Spleen (tissue), 11 donors: ENCODE measurements around the gene TMED9. TPM values are rescaled to one million over a fixed set of nuclear protein-coding genes. Genes with fewer than 3 reads are reported as not detected.

Experiments used
- DNase-seq: peaks from one replicate; pipeline ENCODE4 v3.0.0-alpha.2; 2020
- H3K27ac ChIP-seq, 8 donors: fragments of 200-600 bp; sonication (generic) in 7 of 8; 1 replicate in 4 of 8; 2 replicates in 4 of 8; pipeline versions ENCODE4 v1.5.0 to v1.8.0; 2016 to 2021; ENCODE audit warnings: inconsistent platforms in 4 of 8, mild to moderate bottlenecking in 4 of 8, moderate library complexity in 1 of 8
- H3K27me3 ChIP-seq, 7 donors: fragments of 200-600 bp; sonication (generic) in 6 of 7; replicated peaks in 1 of 7; 1 replicate in 4 of 7; 2 replicates in 3 of 7; pipeline versions ENCODE4 v1.5.0 to v1.8.0; 2016 to 2021; ENCODE audit warnings: inconsistent platforms in 3 of 7, mild to moderate bottlenecking in 1 of 7
- H3K36me3 ChIP-seq, 6 donors: fragments of 200-600 bp; sonication (generic) in 5 of 6; 1 replicate in 4 of 6; 2 replicates in 2 of 6; pipeline versions ENCODE4 v1.5.0 to v1.8.0; 2016 to 2021; ENCODE audit warnings: inconsistent platforms in 2 of 6
- H3K4me1 ChIP-seq, 6 donors: fragments of 200-600 bp; sonication (generic) in 5 of 6; 1 replicate in 3 of 6; 2 replicates in 3 of 6; pipeline versions ENCODE4 v1.5.0 to v1.8.0; 2016 to 2021; ENCODE audit warnings: inconsistent platforms in 3 of 6
- H3K4me3 ChIP-seq, 8 donors: fragments of 200-600 bp; sonication (generic) in 7 of 8; 1 replicate in 4 of 8; 2 replicates in 4 of 8; pipeline versions ENCODE4 v1.5.0 to v1.8.0; 2016 to 2021; ENCODE audit warnings: inconsistent platforms in 4 of 8, mild to moderate bottlenecking in 4 of 8, moderate library complexity in 2 of 8
- H3K9me3 ChIP-seq, 8 donors: fragments of 200-600 bp; sonication (generic) in 7 of 8; 1 replicate in 4 of 8; 2 replicates in 4 of 8; pipeline versions ENCODE4 v1.5.0 to v1.8.0; 2016 to 2021; ENCODE audit warnings: inconsistent platforms in 4 of 8
- POLR2A ChIP-seq, 3 donors: fragments of 450-650 bp; IDR thresholded peaks; one replicate each; pipeline ENCODE4 v1.5.1; 2017; ENCODE audit warnings: antibody characterized with exemption in 3 of 3, mild to moderate bottlenecking in 1 of 3
- POLR2AphosphoS5 ChIP-seq, 3 donors: sonication (generic); formaldehyde crosslinking; IDR thresholded peaks; one replicate each; pipeline ENCODE4 v1.5.1; 2017; ENCODE audit warnings: antibody characterized with exemption in 3 of 3
- WGBS, 5 donors: extraction: QIAGEN DNeasy Blood & Tissue Kit in 3 of 5; methylation state at CpG; one replicate each; pipeline versions ENCODE4 v1.1.5 to v1.1.7; 2013 to 2018; 5-methylcytosine and 5-hydroxymethylcytosine counted together
- intact Hi-C: fragments of 100-400 bp; cut with DNase I; formaldehyde crosslinking; loops from one replicate; pipeline ENCODE4 v1.15.0; 2023; ENCODE audit warnings: low total_unique reads
- polyA plus RNA-seq, 3 donors: library from polyadenylated mRNA; stranded (reverse); fragments of 200-250 nt; gene quantifications; one replicate each; pipeline ENCODE4 v1.2.1, GENCODE V29; 2013
- total RNA-seq, 7 donors: library from RNA; depleted of rRNA in 3 of 7; stranded (reverse); fragments of >200 nt in 3 of 7; fragmentation: NEBNext Ultra II Directional in 4 of 7; extraction: Animal tissue kit (Norgen Biotek cat#: 25700) in 4 of 7; gene quantifications; one replicate each; pipeline versions ENCODE4 v1.1.0 to v1.2.1, GENCODE V29; 2016 to 2021
- TF ChIP-seq, protein P1 (sequence below), 11 experiments: fragments of 200-600 bp in 7 of 11; fragments of 450-650 bp in 4 of 11; sonication (generic) in 4 of 11; IDR thresholded peaks in 8 of 11; conservative IDR thresholded peaks in 3 of 11; 1 replicate in 7 of 11; 2 replicates in 4 of 11; pipeline versions ENCODE4 v1.4.0 to v1.8.0; 2016 to 2021; ENCODE audit warnings: antibody characterized with exemption in 11 of 11, inconsistent platforms in 4 of 11, mild to moderate bottlenecking in 1 of 11
- donor health status: healthy with polysubstance abuse.
- donor health status: DM: no; HTN: no; CAD: no; lungs with moderate emphysema.
- donor health status: DM: no; HTN: no; CAD: no.
- donor health status: Bipolar disorder and iron deficiency.
- donor health status: healthy.
- donor health status: DM: no; HTN: no; CAD: no.
- donor health status: DM: yes; HTN: yes; CAD: no.

Gene TMED9
- total and polyA plus RNA-seq, 10 donors: 52.6 to 126 (median 98.2) TPM

DNA sequence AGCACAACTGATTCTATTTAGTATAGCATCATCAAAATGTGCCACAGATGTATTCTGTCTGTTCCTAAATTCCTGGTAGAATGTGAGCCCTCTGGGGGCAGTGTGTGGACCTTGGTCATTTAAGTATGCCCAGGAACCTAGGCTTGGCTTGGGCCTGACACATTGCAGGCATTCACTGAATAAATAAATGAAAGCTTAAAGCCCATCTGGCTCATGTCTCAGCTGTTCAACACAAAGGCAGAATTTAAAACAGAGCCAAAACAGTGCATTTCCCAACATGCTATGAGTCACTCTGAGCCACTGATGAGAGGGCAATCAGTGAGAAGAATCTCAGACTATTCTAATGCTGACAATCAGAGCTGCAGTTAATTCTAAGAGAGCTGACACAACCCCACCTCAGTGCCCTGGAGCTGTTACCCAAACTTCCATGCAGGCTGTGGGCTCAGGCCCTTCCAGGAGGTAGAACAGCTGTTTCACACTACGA lies 45.7 kb upstream of the TMED9 start:
- intact Hi-C loops: no loop called here
- peaks cover 10 to 92% (median 44%) of the 10 kb centered on the region in 6 donors for H3K4me1 ChIP-seq
- 55 to 100% (median 75%) methylated on average over 1 of the region's 1 CpG for WGBS, 5 donors
- peak overlapping the region; percentile 14 to 82 (median 67) for H3K27ac ChIP-seq
- no peaks in the 10 kb centered on the region for H3K9me3 ChIP-seq
- H3K4me3 ChIP-seq: no peak overlapping the region
- TF ChIP-seq POLR2A (IDR thresholded peaks at IDR 0.05): no peak
- peak in 1 of 3 donors; percentile 56 for TF ChIP-seq POLR2AphosphoS5 (IDR thresholded peaks at IDR 0.05)
- H3K27me3 ChIP-seq: no peaks in the 10 kb centered on the region
- H3K36me3 ChIP-seq: peaks cover 0 to 42% (median 6%) of the 10 kb centered on the region in 6 donors
- DNase-seq: no peak

DNA sequence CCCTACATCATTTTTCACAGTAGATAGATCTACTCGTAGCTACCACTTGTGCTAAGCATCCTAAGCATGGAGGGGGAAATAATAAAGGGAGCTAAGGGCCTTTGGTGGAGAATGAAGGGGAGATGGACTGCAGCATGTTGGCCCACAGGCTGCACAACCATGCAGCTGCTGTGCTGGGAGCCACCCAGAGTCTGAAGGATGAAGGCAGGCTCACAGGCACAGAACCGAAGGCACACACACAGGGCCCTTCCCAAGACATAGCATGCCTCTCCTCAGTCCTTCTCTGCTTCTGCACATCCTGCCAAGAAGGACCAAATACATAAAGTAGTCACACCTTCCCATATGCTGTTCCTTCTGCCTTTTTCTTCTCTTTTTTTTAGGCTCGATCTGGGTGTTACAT lies 44.3 kb upstream of the TMED9 start:
- Histone ChIP-seq H3K27me3 (no peaks in the 10 kb centered on the region), H3K4me1 (peaks cover 14 to 94% (median 54%) of the 10 kb centered on the region in 6 donors), H3K27ac (peak overlapping the region in 4 of 8 donors; percentile 2 to 37 (median 16)), H3K36me3 (peaks cover 0 to 45% (median 6%) of the 10 kb centered on the region in 6 donors), H3K4me3 (no peak overlapping the region), H3K9me3 (no peaks in the 10 kb centered on the region)
- TF ChIP-seq POLR2A (IDR thresholded peaks at IDR 0.05): no peak
- no peak for TF ChIP-seq POLR2AphosphoS5 (IDR thresholded peaks at IDR 0.05)
- TF ChIP-seq, protein P1, sequence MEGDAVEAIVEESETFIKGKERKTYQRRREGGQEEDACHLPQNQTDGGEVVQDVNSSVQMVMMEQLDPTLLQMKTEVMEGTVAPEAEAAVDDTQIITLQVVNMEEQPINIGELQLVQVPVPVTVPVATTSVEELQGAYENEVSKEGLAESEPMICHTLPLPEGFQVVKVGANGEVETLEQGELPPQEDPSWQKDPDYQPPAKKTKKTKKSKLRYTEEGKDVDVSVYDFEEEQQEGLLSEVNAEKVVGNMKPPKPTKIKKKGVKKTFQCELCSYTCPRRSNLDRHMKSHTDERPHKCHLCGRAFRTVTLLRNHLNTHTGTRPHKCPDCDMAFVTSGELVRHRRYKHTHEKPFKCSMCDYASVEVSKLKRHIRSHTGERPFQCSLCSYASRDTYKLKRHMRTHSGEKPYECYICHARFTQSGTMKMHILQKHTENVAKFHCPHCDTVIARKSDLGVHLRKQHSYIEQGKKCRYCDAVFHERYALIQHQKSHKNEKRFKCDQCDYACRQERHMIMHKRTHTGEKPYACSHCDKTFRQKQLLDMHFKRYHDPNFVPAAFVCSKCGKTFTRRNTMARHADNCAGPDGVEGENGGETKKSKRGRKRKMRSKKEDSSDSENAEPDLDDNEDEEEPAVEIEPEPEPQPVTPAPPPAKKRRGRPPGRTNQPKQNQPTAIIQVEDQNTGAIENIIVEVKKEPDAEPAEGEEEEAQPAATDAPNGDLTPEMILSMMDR (IDR thresholded peaks at IDR 0.05 in 8 of 11, conservative IDR thresholded peaks at IDR 0.05 in 3 of 11): no peak
- intact Hi-C loops: no loop called here
- peak; percentile 12 for DNase-seq
- 63 to 86% (median 71%) methylated on average over 3 of the region's 3 CpGs for WGBS, 5 donors

DNA sequence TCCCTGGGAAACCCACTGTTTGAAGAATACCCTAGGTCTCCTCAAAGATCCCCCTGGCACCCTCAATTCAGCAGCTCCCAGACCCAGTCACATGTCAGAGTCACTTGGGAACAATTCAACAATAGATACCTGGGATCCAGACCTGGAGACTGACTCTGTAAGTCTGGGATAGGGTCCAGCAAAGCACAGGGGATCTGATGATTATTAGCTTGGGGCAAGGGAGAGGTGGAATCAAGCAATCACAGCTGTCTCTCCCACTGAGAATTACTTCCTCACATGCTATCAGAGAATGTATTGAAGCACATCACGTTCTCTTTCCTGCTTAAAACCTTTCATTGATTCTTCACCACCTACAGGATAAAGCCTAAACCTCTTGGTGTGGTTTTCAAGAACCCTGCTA lies 43.5 kb upstream of the TMED9 start:
- H3K4me1 ChIP-seq: peaks cover 22 to 94% (median 62%) of the 10 kb centered on the region in 6 donors
- intact Hi-C loops: no loop called here
- DNase-seq: no peak
- TF ChIP-seq, protein P1 (IDR thresholded peaks at IDR 0.05 in 8 of 11, conservative IDR thresholded peaks at IDR 0.05 in 3 of 11): no peak
- no peak for TF ChIP-seq POLR2AphosphoS5 (IDR thresholded peaks at IDR 0.05)
- peak overlapping the region in 1 of 8 donors; percentile 37 for H3K27ac ChIP-seq
- H3K27me3 ChIP-seq: no peaks in the 10 kb centered on the region
- H3K4me3 ChIP-seq: no peak overlapping the region
- H3K36me3 ChIP-seq: peaks cover 0 to 38% (median 6%) of the 10 kb centered on the region in 6 donors
- no peaks in the 10 kb centered on the region for H3K9me3 ChIP-seq
- WGBS, 5 donors: 48 to 74% (median 62%) methylated on average over 1 of the region's 1 CpG

DNA sequence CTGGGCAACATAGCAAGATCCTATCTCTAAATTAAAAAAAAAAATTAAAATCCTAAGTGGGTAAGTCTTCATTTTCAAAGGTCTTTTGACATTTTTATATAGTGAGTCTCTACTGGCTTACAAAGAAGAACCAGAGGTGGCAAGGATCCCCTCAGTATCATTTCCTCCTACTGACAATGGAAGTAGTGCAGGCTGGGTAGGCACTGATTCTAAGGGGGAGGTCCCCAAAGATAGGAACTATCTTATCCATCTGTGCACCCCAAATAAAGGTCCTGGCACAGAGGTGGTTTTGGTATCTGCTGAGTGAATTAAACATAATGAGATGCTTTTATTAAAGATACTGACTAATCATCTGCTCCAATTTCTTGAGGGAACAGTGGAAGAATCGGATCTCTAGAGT lies 41.9 kb upstream of the TMED9 start:
- Histone ChIP-seq H3K4me1 (peaks cover 25 to 89% (median 65%) of the 10 kb centered on the region in 6 donors), H3K27ac (no peak overlapping the region)

DNA sequence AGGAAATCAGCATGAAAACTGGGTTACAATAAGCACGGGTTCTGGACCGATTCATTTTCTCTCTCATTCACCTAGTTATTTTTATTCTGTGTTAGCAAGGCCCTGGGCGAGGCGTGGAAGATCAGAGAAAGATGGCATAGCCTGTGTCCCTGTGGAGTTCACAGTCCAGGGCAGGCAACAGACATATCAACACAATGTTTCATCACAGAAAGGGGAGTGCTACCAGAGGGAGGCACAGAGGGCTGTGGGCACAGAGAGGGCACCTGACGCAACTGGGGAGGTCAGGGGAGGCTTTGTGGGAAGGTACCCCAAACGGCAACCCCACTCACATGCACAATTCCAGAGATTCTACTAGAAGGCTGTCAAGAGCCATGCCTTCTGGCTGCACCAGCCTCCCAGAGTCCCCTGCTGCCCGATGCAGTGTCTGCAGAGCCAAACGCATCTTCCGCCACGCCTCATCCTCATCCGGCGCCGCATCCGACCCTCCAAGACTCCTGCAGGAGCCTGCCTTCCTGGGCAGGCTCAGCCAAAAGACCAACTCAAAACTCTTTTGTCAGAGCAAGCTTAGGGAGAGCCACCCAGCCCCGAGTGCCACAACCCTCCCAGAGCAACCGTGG lies 39.1 kb upstream of the TMED9 start:
- H3K27me3 ChIP-seq: no peaks in the 10 kb centered on the region
- TF ChIP-seq, protein P1 (IDR thresholded peaks at IDR 0.05 in 8 of 11, conservative IDR thresholded peaks at IDR 0.05 in 3 of 11): no peak
- TF ChIP-seq POLR2AphosphoS5 (IDR thresholded peaks at IDR 0.05): no peak
- no peaks in the 10 kb centered on the region for H3K9me3 ChIP-seq
- H3K27ac ChIP-seq: peak overlapping the region in 7 of 8 donors; percentile 63 to 90 (median 85)
- 57 to 70% (median 66%) methylated on average over 16 of the region's 16 CpGs for WGBS, 5 donors
- intact Hi-C loops: no loop called here
- peaks cover 17 to 69% (median 46%) of the 10 kb centered on the region in 6 donors for H3K4me1 ChIP-seq
- H3K36me3 ChIP-seq: peaks cover 0 to 29% (median 6%) of the 10 kb centered on the region in 6 donors
- H3K4me3 ChIP-seq: peak overlapping the region; percentile 79 to 99 (median 88)
- peak; percentile 79 for DNase-seq

More for the DNA sequence above, 41.9 kb upstream of the TMED9 start:
- intact Hi-C loops: no loop called here
- WGBS, 5 donors: 81 to 97% (median 91%) methylated on average over 1 of the region's 1 CpG
- DNase-seq: no peak
- Histone ChIP-seq H3K9me3 (no peaks in the 10 kb centered on the region), H3K4me3 (no peak overlapping the region), H3K27me3 (no peaks in the 10 kb centered on the region), H3K36me3 (peaks cover 0 to 34% (median 6%) of the 10 kb centered on the region in 6 donors)
- TF ChIP-seq POLR2A (IDR thresholded peaks at IDR 0.05) (no peak), POLR2AphosphoS5 (IDR thresholded peaks at IDR 0.05) (no peak)
